CD14-positive monocyte (primary cell): ENCODE results near the gene TNIK. TPM values are rescaled to one million over a fixed set of nuclear protein-coding genes. Genes with fewer than 3 reads are reported as not detected.
"Not testable (repeated sequence)": the region's sequence is repeated elsewhere in the genome, so short reads cannot be mapped to it uniquely, and the experiment has no call there.

Source experiments
- DNase-seq, 3 donors: peaks; one replicate each; pipeline ENCODE4 v3.0.0-alpha.2; 2011 to 2022
- H2AFZ ChIP-seq: 2 replicates; pipeline ENCODE4 v1.6.0; 2012; ENCODE audit warnings: mild to moderate bottlenecking, low read depth, low read length, inconsistent platforms; ENCODE audit not compliant: insufficient read depth, poor library complexity, severe bottlenecking
- H3K27ac ChIP-seq, 2 donors: 1 replicate in 1 of 2; 2 replicates in 1 of 2; pipeline ENCODE4 v1.5.1; 2012 to 2013; ENCODE audit warnings: low read length in 2 of 2, control low read depth in 1 of 2, inconsistent platforms in 1 of 2, low read depth in 1 of 2, mild to moderate bottlenecking in 1 of 2
- H3K27me3 ChIP-seq, 2 donors: one replicate each; pipeline versions ENCODE4 v1.6.0 to v1.6.1; 2011 to 2013; ENCODE audit warnings: low read length in 2 of 2; ENCODE audit not compliant: control insufficient read depth in 2 of 2, insufficient read depth in 2 of 2
- H3K36me3 ChIP-seq, 2 donors: replicated peaks in 1 of 2; 1 replicate in 1 of 2; 2 replicates in 1 of 2; pipeline versions ENCODE4 v1.5.1 to v1.6.1; 2012 to 2013; ENCODE audit warnings: low read length in 2 of 2, control low read depth in 1 of 2, inconsistent platforms in 1 of 2, mild to moderate bottlenecking in 1 of 2; ENCODE audit not compliant: insufficient read depth in 2 of 2, control insufficient read depth in 1 of 2
- H3K4me1 ChIP-seq, 2 donors: 1 replicate in 1 of 2; 2 replicates in 1 of 2; pipeline versions ENCODE4 v1.5.1 to v1.6.1; 2012 to 2013; ENCODE audit warnings: low read length in 2 of 2, control low read depth in 1 of 2, inconsistent platforms in 1 of 2, mild to moderate bottlenecking in 1 of 2, moderate library complexity in 1 of 2; ENCODE audit not compliant: insufficient read depth in 2 of 2, control insufficient read depth in 1 of 2
- H3K4me2 ChIP-seq: replicated peaks from 2 replicates; pipeline ENCODE3; 2012; ENCODE audit warnings: low read length, moderate library complexity, mild to moderate bottlenecking; ENCODE audit not compliant: poor library complexity, severe bottlenecking; ENCODE audit errors: extremely low read depth
- H3K4me3 ChIP-seq, 3 experiments: fragments of 200-600 bp in 1 of 3; sonication (generic) in 1 of 3; replicated peaks in 1 of 3; 1 replicate in 2 of 3; 2 replicates in 1 of 3; pipeline ENCODE4 v1.5.1; 2011 to 2013; ENCODE audit warnings: low read length in 3 of 3, mild to moderate bottlenecking in 3 of 3, control low read depth in 2 of 3, low read depth in 2 of 3, inconsistent platforms in 1 of 3, moderate library complexity in 1 of 3
- H3K79me2 ChIP-seq: 2 replicates; pipeline ENCODE4 v1.6.0; 2012; ENCODE audit warnings: mild to moderate bottlenecking, control low read depth, inconsistent platforms, low read length, moderate library complexity; ENCODE audit not compliant: insufficient read depth
- H3K9ac ChIP-seq: 2 replicates; pipeline ENCODE4 v1.6.0; 2017; ENCODE audit warnings: low read length, mild to moderate bottlenecking; ENCODE audit not compliant: insufficient read depth, poor library complexity, severe bottlenecking
- H3K9me3 ChIP-seq, 2 donors: replicated peaks in 1 of 2; 1 replicate in 1 of 2; 2 replicates in 1 of 2; pipeline versions ENCODE4 v1.5.1 to v1.6.1; 2012 to 2013; ENCODE audit warnings: low read length in 2 of 2, control low read depth in 1 of 2; ENCODE audit not compliant: control insufficient read depth in 1 of 2, insufficient read depth in 1 of 2
- H4K20me1 ChIP-seq: 2 replicates; pipeline ENCODE4 v1.6.0; 2012; ENCODE audit warnings: mild to moderate bottlenecking, low read length, control low read depth, moderate library complexity; ENCODE audit not compliant: insufficient read depth
- H3K27ac Mint-ChIP-seq, 7 donors: one replicate each; pipeline ENCODE4 v1.8.0; 2020; ENCODE audit warnings: mild to moderate bottlenecking in 7 of 7, mixed read lengths in 7 of 7, moderate library complexity in 6 of 7, inconsistent platforms in 2 of 7
- H3K27me3 Mint-ChIP-seq, 3 donors: one replicate each; pipeline ENCODE4 v1.8.0; 2021 to 2022; ENCODE audit warnings: low read depth in 3 of 3, mild to moderate bottlenecking in 3 of 3, mixed read lengths in 3 of 3, moderate library complexity in 3 of 3, inconsistent platforms in 1 of 3
- H3K36me3 Mint-ChIP-seq, 2 donors: one replicate each; pipeline ENCODE4 v1.8.0; 2020; ENCODE audit warnings: mixed read lengths in 2 of 2, inconsistent platforms in 1 of 2, mild to moderate bottlenecking in 1 of 2
- H3K4me1 Mint-ChIP-seq: one replicate; pipeline ENCODE4 v1.8.0; 2020; ENCODE audit warnings: mild to moderate bottlenecking, mixed read lengths
- H3K4me3 Mint-ChIP-seq, 2 donors: one replicate each; pipeline ENCODE4 v1.8.0; 2020; ENCODE audit warnings: mild to moderate bottlenecking in 2 of 2, mixed read lengths in 2 of 2, moderate library complexity in 1 of 2
- H3K9me3 Mint-ChIP-seq, 7 donors: one replicate each; pipeline ENCODE4 v1.8.0; 2020 to 2022; ENCODE audit warnings: mixed read lengths in 7 of 7, mild to moderate bottlenecking in 6 of 7, moderate library complexity in 6 of 7, inconsistent platforms in 2 of 7
- CTCF ChIP-seq: fragments of 200-600 bp; IDR thresholded peaks from one replicate; pipeline ENCODE4 v1.8.0; 2022; ENCODE audit warnings: antibody characterized with exemption, mild to moderate bottlenecking
- WGBS: methylation state at CpG from one replicate; pipeline ENCODE4 v1.1.5; 2013; ENCODE audit warnings: missing lambda C conversion rate; ENCODE audit not compliant: insufficient coverage; 5-methylcytosine and 5-hydroxymethylcytosine counted together
- intact Hi-C, 2 donors: fragments of 100-400 bp; cut with micrococcal nuclease; formaldehyde crosslinking; loops; one replicate each; pipeline versions ENCODE4 v1.15.0 to v1.15.1; 2023
- polyA plus RNA-seq, 3 donors: library from polyadenylated mRNA; depleted of rRNA in 1 of 3; unstranded in 2 of 3; stranded (reverse) in 1 of 3; fragments of 300-500 nt in 2 of 3; fragments of >200 nt in 1 of 3; fragmentation: Illumina TruSeq in 2 of 3; gene quantifications; 1 replicate in 2 of 3; 2 replicates in 1 of 3; pipeline ENCODE4 v1.2.3, GENCODE V29; 2012 to 2021

TNIK gene
- polyA plus RNA-seq, 3 donors: 0.36 to 1.8 (median 0.75) TPM

- no peaks in the 10 kb centered on the region for H3K79me2 ChIP-seq
- H3K4me2 ChIP-seq: no peak overlapping the region
- intact Hi-C loops: no loop called here
- 84% methylated on average over 3 of the region's 3 CpGs for WGBS
- H3K27ac ChIP-seq: no peak overlapping the region
- H4K20me1 ChIP-seq: no peaks in the 10 kb centered on the region
- TF ChIP-seq CTCF: no peak
- no peak overlapping the region for H2AFZ ChIP-seq
- no peak overlapping the region for H3K9ac ChIP-seq
- no peak for DNase-seq
- no peak overlapping the region for H3K4me3 ChIP-seq
- no peaks in the 10 kb centered on the region for H3K4me1 ChIP-seq
- H3K27me3 ChIP-seq: no peaks in the 10 kb centered on the region
- no peak overlapping the region for H3K4me3 Mint-ChIP-seq
- peaks cover 0 to 5% (median 0%) of the 10 kb centered on the region in 3 donors for H3K27me3 Mint-ChIP-seq
- peaks cover 3% of the 10 kb centered on the region for H3K4me1 Mint-ChIP-seq
- H3K36me3 Mint-ChIP-seq: no peaks in the 10 kb centered on the region
- H3K9me3 ChIP-seq: no peaks in the 10 kb centered on the region
- no peaks in the 10 kb centered on the region for H3K36me3 ChIP-seq
- peaks cover 0 to 5% (median 3%) of the 10 kb centered on the region in 7 donors for H3K9me3 Mint-ChIP-seq
- no peak overlapping the region for H3K27ac Mint-ChIP-seq
These were observed 338.0 kb downstream of the TNIK start for GRCh38 chr3:171122240-171122639.

- TF ChIP-seq CTCF: no peak
- Histone ChIP-seq H3K9me3 (no peaks in the 10 kb centered on the region), H3K79me2 (no peaks in the 10 kb centered on the region), H2AFZ (no peak overlapping the region), H3K27me3 (no peaks in the 10 kb centered on the region), H4K20me1 (no peaks in the 10 kb centered on the region), H3K4me1 (no peaks in the 10 kb centered on the region), H3K36me3 (no peaks in the 10 kb centered on the region), H3K27ac (no peak overlapping the region), H3K4me3 (no peak overlapping the region), H3K4me2 (no peak overlapping the region), H3K9ac (no peak overlapping the region)
- H3K36me3 Mint-ChIP-seq: no peaks in the 10 kb centered on the region
- no peak for DNase-seq
- peaks cover 0 to 5% (median 3%) of the 10 kb centered on the region in 7 donors for H3K9me3 Mint-ChIP-seq
- H3K27ac Mint-ChIP-seq: no peak overlapping the region
- peaks cover 3% of the 10 kb centered on the region for H3K4me1 Mint-ChIP-seq
- intact Hi-C loops: no loop called here
- H3K27me3 Mint-ChIP-seq: peaks cover 0 to 5% (median 0%) of the 10 kb centered on the region in 3 donors
- no peak overlapping the region for H3K4me3 Mint-ChIP-seq
These were observed 338.4 kb downstream of the TNIK start for GRCh38 chr3:171121801-171122200.

GRCh38 chr3:171119402-171119801 lies 340.8 kb downstream of the TNIK start:
- H3K4me2 ChIP-seq, H3K4me1 ChIP-seq, H2AFZ ChIP-seq, H3K27ac Mint-ChIP-seq, H3K27ac ChIP-seq, H3K27me3 Mint-ChIP-seq, H3K4me3 Mint-ChIP-seq, H3K79me2 ChIP-seq, H4K20me1 ChIP-seq, intact Hi-C loops, H3K9ac ChIP-seq, H3K27me3 ChIP-seq, H3K9me3 ChIP-seq, DNase-seq, H3K4me1 Mint-ChIP-seq, H3K4me3 ChIP-seq, H3K36me3 ChIP-seq, H3K9me3 Mint-ChIP-seq, H3K36me3 Mint-ChIP-seq: not testable (repeated sequence)
- no CpG with 5 or more reads among the region's 3 CpGs for WGBS

- H3K27ac Mint-ChIP-seq, H3K9ac ChIP-seq, H2AFZ ChIP-seq, H4K20me1 ChIP-seq, H3K27me3 Mint-ChIP-seq, H3K27me3 ChIP-seq, H3K4me2 ChIP-seq, H3K27ac ChIP-seq, H3K9me3 Mint-ChIP-seq, H3K4me1 Mint-ChIP-seq, H3K9me3 ChIP-seq, H3K36me3 Mint-ChIP-seq, H3K4me1 ChIP-seq, H3K79me2 ChIP-seq, H3K4me3 Mint-ChIP-seq, intact Hi-C loops, DNase-seq, H3K36me3 ChIP-seq, H3K4me3 ChIP-seq: not testable (repeated sequence)
- no CpG with 5 or more reads among the region's 3 CpGs for WGBS
These were observed 341.2 kb downstream of the TNIK start for GRCh38 chr3:171118993-171119392.
